Esophagus squamous epithelium (tissue), 4 donors: ENCODE data around the gene CPSF4.

Experiments
- POLR2A ChIP-seq, 4 donors: fragments of 450-650 bp; IDR thresholded peaks; one replicate each; pipeline ENCODE4 v1.6.1; 2017; ENCODE audit warnings: antibody characterized with exemption in 4 of 4, mild to moderate bottlenecking in 4 of 4, moderate library complexity in 3 of 4
- TF ChIP-seq, protein P1 (sequence below), 6 experiments: fragments of 450-650 bp in 4 of 6; fragments of 200-600 bp in 2 of 6; sonication (generic) in 2 of 6; IDR thresholded peaks; one replicate each; pipeline ENCODE4 v1.5.1; 2016 to 2019; ENCODE audit warnings: antibody characterized with exemption in 6 of 6, mild to moderate bottlenecking in 4 of 6, moderate library complexity in 4 of 6

DNA sequence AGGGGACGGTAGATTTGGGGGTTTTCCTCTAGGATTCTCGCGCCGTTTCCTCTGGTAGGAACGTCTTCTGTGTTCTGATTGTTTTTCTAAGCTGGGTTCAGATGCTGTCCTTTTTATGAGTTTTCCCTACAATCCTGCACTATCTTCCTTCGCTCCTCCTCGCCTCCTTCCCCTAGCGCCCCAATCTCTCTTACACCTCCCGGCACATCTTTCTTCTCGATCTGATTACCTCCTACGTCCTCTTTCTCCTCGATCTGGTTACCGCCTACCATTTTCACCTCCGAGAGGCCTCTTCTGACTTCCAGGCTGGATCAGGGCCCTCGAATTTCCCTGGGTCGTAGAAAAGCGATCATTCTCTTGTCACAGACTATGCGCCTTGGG, 29.6 kb upstream of the CPSF4 start:
- TF ChIP-seq, protein P1, sequence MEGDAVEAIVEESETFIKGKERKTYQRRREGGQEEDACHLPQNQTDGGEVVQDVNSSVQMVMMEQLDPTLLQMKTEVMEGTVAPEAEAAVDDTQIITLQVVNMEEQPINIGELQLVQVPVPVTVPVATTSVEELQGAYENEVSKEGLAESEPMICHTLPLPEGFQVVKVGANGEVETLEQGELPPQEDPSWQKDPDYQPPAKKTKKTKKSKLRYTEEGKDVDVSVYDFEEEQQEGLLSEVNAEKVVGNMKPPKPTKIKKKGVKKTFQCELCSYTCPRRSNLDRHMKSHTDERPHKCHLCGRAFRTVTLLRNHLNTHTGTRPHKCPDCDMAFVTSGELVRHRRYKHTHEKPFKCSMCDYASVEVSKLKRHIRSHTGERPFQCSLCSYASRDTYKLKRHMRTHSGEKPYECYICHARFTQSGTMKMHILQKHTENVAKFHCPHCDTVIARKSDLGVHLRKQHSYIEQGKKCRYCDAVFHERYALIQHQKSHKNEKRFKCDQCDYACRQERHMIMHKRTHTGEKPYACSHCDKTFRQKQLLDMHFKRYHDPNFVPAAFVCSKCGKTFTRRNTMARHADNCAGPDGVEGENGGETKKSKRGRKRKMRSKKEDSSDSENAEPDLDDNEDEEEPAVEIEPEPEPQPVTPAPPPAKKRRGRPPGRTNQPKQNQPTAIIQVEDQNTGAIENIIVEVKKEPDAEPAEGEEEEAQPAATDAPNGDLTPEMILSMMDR (IDR thresholded peaks at IDR 0.05), result no peak
- no peak for TF ChIP-seq POLR2A (IDR thresholded peaks at IDR 0.05)
